ENCODE data around the gene MOB3B. TPM values are rescaled to one million over a fixed set of nuclear protein-coding genes. Genes with fewer than 3 reads are reported as not detected.

MOB3B gene
- total RNA-seq, 1 experiment from 2014 or later: 2.6 TPM

GRCh38 chr9:27293996-27294395 lies 235.6 kb downstream of the MOB3B start:
- Histone ChIP-seq H3K9me3 (ENCODE audit: low read length) (no peaks in the 10 kb centered on the region), H3K9me2 (replicated peaks; ENCODE audit: low read length) (no peaks in the 10 kb centered on the region), H2AFZ (ENCODE audit: low read length) (no peak overlapping the region), H3K4me2 (ENCODE audit: low read length) (no peak overlapping the region), H3K9ac (ENCODE audit: low read length) (no peak overlapping the region), H3K27me3 (ENCODE audit: low read length) (no peaks in the 10 kb centered on the region; the same call in 1 of the 2 replicates), H3K36me3 (ENCODE audit: low read depth, low read length) (no peaks in the 10 kb centered on the region), H4K20me1 (ENCODE audit: low read length) (no peaks in the 10 kb centered on the region), H3F3A (ENCODE audit: low read length, unreplicated experiment) (no peaks in the 10 kb centered on the region), H3K27ac (ENCODE audit: low read length) (no peak overlapping the region), H3K4me1 (ENCODE audit: insufficient read depth, low read length) (no peaks in the 10 kb centered on the region), H3K79me2 (ENCODE audit: low read length) (no peaks in the 10 kb centered on the region), H3K4me3 (ENCODE audit: low read length) (no peak overlapping the region)
- ChIA-PET CTCF (no interaction called here), POLR2A (ENCODE audit: unreplicated experiment) (no interaction called here)
- intact Hi-C loops (cut with micrococcal nuclease): no loop called here
- no peak for ATAC-seq
- BruUV-seq (replicated peaks): no TSS peak
- no peak for DNase-seq
- TF ChIP-seq EZH2phosphoT487 (IDR thresholded peaks at IDR 0.05; ENCODE audit: borderline replicate concordance, low read length) (no peak), EZH2 (IDR thresholded peaks at IDR 0.05; ENCODE audit: low read length, unreplicated experiment) (no peak), CTCF (conservative IDR thresholded peaks at IDR 0.05; ENCODE audit: low read depth, low read length) (no peak)

DNA sequence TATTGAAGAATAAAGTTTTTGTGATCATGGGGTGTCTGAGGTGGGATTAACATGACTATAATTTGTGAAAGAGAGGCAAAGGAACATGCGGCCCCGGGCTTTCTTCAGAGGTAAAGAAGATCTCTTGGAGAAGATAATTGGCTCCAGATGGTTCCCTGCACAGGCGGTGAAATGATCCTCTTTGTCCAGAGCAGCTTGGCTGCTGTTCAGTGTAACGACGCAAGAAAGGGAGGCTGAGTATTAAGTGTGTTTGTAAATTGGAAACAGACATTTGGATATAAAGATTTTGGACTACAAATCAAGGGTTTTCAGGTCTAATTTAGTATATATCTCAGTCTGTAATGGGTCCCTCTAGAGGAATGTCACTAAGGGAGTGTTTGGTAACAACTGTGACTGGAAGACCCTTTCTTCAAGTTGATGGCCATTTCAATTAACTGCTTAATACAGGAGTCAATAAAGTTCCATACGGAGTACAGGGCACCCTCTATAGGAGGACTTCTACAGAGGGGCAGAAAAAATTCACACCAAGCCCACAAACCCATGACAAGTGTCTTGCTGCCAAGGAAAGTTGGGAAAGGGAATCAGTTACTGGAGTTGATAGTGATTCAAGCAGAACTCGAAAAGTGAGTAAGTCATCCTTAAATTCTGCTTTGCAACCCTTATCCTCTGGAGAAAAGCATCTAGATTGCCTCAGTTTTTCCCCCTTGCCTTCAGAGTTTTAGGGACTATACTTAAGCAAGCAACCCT lies 236.8 kb downstream of the MOB3B start:
- Histone ChIP-seq H3F3A (ENCODE audit: low read length, unreplicated experiment) (no peaks in the 10 kb centered on the region), H4K20me1 (ENCODE audit: low read length) (no peaks in the 10 kb centered on the region), H3K9me3 (ENCODE audit: low read length) (no peaks in the 10 kb centered on the region), H3K27me3 (ENCODE audit: low read length) (no peaks in the 10 kb centered on the region; the same call in 1 of the 2 replicates), H3K9ac (ENCODE audit: low read length) (no peak overlapping the region), H3K4me1 (ENCODE audit: insufficient read depth, low read length) (no peaks in the 10 kb centered on the region), H3K4me2 (ENCODE audit: low read length) (no peak overlapping the region), H2AFZ (ENCODE audit: low read length) (no peak overlapping the region), H3K36me3 (ENCODE audit: low read depth, low read length) (no peaks in the 10 kb centered on the region), H3K79me2 (ENCODE audit: low read length) (no peaks in the 10 kb centered on the region), H3K4me3 (ENCODE audit: low read length) (no peak overlapping the region), H3K27ac (ENCODE audit: low read length) (no peak overlapping the region), H3K9me2 (replicated peaks; ENCODE audit: low read length) (no peaks in the 10 kb centered on the region)
- ChIA-PET POLR2A (ENCODE audit: unreplicated experiment) (no interaction called here), CTCF (no interaction called here)
- TF ChIP-seq EZH2 (IDR thresholded peaks at IDR 0.05; ENCODE audit: low read length, unreplicated experiment): no peak
- TF ChIP-seq CTCF (conservative IDR thresholded peaks at IDR 0.05; ENCODE audit: low read depth, low read length): no peak
- no TSS peak for BruUV-seq (replicated peaks)
- DNase-seq (no peak), ATAC-seq (no peak)
- intact Hi-C loops (cut with micrococcal nuclease): no loop called here

- BruUV-seq (replicated peaks): no TSS peak
These were observed 238.3 kb downstream of the MOB3B start for GRCh38 chr9:27291292-27291691.

More at GRCh38 chr9:27291292-27291691, 238.3 kb downstream of the MOB3B start:
- no peaks in the 10 kb centered on the region for H4K20me1 ChIP-seq (ENCODE audit: low read length)
- no peaks in the 10 kb centered on the region for H3K36me3 ChIP-seq (ENCODE audit: low read depth, low read length)
- H3K4me3 ChIP-seq (ENCODE audit: low read length): no peak overlapping the region
- no peaks in the 10 kb centered on the region for H3K9me3 ChIP-seq (ENCODE audit: low read length)
- no peaks in the 10 kb centered on the region for H3K9me2 ChIP-seq (replicated peaks; ENCODE audit: low read length)
- ChIA-PET POLR2A (ENCODE audit: unreplicated experiment) (no interaction called here), CTCF (no interaction called here)
- no peak for ATAC-seq
- TF ChIP-seq CTCF (conservative IDR thresholded peaks at IDR 0.05; ENCODE audit: low read depth, low read length) (no peak), EZH2phosphoT487 (IDR thresholded peaks at IDR 0.05; ENCODE audit: borderline replicate concordance, low read length) (no peak), EZH2 (IDR thresholded peaks at IDR 0.05; ENCODE audit: low read length, unreplicated experiment) (no peak)
- no peaks in the 10 kb centered on the region; the same call in 1 of the 2 replicates for H3K27me3 ChIP-seq (ENCODE audit: low read length)
- no peaks in the 10 kb centered on the region for H3K4me1 ChIP-seq (ENCODE audit: insufficient read depth, low read length)
- no peak for DNase-seq
- no peak overlapping the region for H3K4me2 ChIP-seq (ENCODE audit: low read length)
- intact Hi-C loops (cut with micrococcal nuclease): no loop called here
- H2AFZ ChIP-seq (ENCODE audit: low read length): no peak overlapping the region
- no peaks in the 10 kb centered on the region for H3K79me2 ChIP-seq (ENCODE audit: low read length)
- H3K27ac ChIP-seq (ENCODE audit: low read length): no peak overlapping the region
- H3F3A ChIP-seq (ENCODE audit: low read length, unreplicated experiment): no peaks in the 10 kb centered on the region
- no peak overlapping the region for H3K9ac ChIP-seq (ENCODE audit: low read length)

Measured in PC-3 (cell line).